GM18873 (cell line): ENCODE measurements around the gene LCP1.
"Not testable (repeated sequence)": the region's sequence is repeated elsewhere in the genome, so short reads cannot be mapped to it uniquely, and the experiment has no call there.

Experiments
- ATAC-seq: cut with Tn5 transposase; IDR thresholded peaks from one replicate; pipeline ENCODE4 v1.9.1; 2021; ENCODE audit warnings: mild to moderate bottlenecking, moderate library complexity, moderate number of reproducible peaks; ENCODE audit not compliant: unreplicated experiment, low FRiP score

The LCP1 gene

DNA sequence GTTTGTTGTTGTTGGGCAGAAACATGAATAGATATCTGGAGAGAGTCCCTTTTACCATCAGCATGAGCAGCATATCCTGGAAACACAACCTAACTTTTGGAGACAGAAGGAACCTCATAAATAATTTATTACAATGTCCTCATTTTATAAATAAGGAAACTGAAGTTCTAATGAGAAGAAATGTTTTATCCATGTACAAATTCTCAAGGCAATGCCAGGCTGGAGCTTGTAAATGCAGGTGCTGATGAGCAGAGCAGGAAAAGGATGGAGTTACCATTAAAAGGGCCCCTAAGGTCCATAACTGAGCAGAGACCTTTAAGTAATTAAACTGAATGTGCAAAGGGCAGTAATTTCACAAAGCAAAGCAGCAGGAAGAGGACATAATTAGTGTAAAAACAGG lies 17.3 kb downstream of the LCP1 start:
- ATAC-seq: no peak

DNA sequence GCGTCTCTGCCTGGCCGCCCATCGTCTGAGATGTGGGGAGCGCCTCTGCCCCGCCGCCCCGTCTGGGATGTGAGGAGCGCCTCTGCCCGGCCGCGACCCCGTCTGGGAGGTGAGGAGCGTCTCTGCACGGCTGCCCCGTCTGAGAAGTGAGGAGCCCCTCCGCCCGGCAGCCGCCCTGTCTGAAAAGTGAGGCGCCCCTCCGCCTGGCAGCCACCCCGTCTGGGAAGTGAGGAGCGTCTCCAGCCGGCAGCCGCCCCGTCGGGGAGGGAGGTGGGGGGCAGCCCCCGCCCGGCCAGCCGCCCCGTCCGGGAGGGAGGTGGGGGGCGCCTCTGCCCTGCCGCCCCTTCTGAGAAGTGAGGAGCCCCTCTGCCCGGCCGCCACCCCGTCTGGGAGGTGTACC lies 19.2 kb downstream of the LCP1 start:
- not testable (repeated sequence) for ATAC-seq

DNA sequence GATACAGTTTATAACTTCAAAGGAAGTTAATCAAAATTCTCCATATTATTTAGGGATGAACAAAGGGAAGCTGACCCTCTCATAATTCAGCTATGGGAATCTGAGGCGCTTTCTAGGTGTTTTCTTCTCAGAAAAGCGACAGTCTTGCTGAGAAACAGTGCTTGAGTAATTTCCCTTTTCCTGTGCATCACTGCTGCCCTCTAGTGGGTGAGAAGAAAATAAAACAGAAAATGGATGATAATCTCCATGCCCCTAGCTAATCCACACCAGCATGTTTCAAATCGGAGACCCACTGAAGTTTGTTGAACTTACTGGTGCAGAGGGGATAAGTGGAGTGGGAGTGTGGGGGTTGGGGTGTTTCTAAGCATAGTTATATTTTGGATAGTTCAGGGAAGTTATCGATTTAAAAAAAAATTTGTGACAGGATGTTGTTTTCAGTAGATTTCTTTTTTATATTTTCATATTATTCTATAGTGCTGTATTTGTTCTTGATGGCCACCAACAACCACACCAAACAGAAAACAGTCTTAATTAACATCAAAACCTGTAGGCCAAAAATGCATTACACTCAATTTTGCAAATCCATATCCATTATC lies 21.4 kb downstream of the LCP1 start:
- no peak for ATAC-seq

DNA sequence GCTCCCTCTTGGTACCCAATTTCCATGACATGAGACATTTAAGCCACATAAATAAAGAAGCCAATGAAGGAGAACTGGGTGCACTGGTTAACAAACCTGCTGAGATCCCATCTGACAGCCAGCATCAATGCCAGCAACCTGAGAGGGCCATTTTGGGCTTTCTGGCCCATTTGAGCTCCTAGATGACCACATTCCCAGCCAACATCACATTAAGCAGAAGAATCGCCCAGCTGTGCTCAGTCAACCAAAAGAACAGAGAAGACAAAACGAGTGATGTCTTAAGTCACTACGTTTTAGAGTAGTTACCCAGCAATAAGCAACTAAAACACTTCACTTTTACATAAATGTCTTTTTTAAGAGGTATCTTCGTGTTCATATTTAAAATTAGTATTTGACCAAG lies 21.9 kb downstream of the LCP1 start:
- no peak for ATAC-seq

DNA sequence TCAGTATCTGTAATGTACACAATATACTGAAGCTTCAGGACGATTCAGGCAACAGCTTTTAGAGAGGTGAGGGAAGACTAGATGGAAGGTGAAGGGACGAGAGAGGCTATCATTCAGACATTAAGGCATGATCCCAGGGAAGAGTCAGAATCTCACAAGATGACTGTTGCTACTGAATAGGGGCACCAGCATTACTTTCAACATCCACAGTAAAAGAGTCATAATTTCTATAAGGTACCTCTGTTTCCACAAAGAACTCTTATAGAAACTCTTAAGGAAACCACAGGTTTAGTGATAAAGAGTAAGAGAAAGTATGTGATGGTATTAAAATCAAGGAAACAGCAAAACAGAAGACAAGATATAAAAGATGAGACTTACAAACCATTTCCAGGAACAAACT lies 23.0 kb downstream of the LCP1 start:
- ATAC-seq: no peak

DNA sequence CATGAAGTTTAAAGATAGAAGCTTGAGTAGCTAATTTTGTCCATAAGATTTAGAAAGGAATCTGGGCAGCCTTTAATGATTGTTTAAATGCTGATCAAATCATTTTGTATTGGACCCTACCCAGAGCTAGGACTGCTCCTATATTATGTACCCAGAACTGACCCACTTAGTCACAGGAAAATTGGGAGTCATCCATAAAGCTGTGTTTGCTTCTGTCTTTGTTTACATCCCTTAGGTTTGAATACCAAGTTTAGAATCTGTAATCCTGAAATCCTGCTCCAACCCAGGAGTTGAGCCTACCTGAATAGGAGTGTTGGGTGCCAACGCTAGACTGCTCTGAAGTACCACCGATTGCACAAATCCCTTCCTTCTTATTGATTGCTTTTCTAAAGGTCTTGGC lies 23.8 kb downstream of the LCP1 start:
- ATAC-seq: no peak

DNA sequence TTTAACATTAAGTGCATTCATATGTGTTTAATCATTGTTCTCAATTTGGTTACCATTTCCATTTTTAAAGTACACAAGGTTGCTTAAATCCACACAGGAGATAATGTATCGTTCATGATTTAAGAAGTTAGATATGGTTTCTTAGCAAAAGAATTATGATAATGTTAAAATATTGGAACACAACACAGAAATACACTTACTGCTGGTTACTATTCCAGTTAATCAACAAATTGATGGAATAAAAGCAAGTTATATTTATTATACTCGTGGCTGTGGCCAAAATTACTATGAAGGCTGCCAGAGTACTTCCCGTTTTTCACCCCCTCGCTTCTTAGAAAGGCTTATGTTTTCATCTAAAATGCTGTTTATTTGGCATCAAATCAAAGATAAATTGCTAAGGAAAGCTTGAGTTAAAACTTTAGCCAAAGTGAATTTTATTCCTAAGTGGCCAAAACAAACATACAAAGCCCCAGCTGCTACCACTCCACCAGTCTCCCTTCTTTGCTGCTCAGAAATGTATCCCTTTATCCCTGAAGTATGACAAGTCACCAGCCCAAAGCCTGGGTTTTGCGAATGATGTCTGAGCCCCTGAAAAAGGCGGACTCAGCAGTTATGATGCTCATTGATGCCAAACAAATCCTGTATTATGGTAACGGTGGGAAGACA lies 27.7 kb downstream of the LCP1 start:
- ATAC-seq: no peak

DNA sequence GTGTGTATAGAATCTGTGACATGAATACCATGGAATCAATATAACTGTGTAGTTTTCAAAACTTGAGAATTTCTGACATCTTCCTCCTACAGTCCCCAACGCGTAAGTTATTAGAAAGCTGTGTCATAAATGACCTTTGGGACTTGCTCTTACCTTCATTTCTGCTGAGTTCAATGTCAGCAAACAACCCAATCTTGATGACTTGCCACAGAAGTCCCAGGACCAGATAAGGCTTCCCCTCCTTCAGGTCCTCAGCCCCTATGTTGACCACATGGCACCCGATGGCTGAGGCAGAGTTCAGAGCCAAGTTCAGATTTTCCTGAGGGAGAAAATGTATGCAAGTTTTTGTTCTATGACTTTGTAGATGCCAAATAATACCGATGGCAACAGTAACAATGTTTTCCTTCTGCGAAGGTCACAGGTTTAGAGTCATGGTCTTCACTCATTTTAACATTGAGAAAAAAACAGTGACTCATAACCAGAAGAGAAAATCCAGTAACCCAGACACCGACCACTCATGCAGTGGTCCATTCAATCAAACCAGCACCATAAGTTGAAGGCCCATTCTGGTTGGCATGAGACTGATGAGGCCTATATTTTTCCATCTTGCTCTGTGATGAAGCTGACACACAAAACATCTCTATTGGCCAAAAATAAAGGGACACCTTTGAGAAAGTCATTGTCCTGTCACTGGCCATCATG lies 29.2 kb downstream of the LCP1 start:
- ATAC-seq: no peak

DNA sequence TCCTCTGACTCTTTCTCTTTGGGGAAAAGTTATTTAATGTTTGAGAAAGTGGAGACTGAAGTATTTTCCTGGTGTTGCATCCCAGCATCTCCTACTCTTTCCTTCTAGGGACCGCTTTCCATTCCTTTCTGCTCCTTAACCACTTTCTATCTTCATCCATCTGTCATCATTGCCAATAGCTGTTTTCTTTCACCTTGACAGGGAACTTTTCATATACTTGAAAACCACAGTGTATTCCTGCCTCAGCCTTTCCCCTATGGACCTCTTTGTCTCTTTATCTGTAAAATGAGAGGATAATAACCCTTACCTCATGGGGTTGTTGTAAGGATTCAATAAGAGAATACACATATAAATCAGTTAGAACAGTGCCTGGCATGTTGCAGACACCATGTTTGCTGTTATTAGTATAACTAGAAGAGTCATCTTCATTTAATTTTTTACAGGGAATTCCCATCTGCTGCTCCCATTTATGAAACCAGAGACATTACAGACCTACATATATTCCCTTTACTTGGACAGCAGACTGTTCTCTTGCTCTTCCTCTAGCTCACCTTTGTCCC lies 31.8 kb downstream of the LCP1 start:
- no peak for ATAC-seq

DNA sequence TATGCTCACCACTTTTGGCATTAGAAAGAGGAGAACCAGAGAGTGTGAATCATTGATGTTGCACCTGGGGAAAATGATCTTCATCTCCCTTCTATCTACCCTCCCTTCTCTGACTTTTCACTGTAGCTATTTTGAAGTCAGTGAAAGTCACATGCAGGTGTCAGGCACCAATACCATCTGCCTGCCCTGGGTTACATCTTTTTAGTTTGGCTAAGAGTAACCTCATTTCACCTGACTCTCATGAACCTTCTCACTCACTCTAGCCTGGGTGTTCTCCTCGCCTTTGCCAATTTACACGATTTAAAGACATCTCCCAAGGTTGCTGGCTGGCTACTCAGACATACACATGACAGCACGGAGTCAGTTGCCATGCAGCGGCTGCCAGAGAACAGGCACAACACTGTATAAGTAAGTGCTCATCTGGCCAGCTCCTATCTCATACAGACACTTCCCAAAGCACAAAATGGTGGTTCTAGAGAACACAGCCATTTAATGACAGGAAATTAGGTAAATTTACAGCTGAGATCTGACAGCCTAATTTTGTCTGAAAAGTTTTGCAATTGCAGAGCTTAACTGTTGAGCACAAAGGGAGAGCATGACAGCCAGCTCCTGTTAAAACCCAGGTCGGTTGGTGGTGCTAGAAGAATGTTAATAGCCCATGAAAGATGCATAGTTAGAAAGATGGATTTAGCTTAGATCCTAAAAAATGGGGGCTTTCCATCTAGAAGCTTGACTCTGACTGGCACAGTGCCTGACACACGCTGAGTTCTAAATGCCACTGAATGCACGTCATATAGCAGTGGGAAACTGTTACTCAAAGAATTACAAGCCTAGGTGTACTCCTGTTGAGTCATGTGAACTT lies 32.5 kb downstream of the LCP1 start:
- ATAC-seq: no peak

DNA sequence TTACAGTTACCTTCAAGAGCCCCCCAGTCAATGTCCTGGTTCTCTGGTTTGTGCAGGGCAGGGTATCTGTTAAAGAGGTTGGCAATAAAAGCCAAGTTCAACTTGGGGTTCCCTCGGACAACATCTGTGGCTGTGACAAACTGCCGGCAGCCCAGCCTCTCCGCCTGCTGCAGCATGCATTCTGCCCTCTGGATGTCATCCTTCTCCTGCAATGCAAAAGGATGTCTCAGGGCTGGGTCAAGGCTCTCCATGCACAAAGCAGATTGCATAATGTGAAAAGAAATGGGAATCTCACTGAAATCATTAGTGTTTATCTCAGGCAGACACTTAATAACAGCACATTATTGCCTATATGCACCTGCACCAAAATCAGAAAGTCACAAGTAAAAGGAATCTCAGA lies 35.1 kb downstream of the LCP1 start:
- no peak for ATAC-seq

DNA sequence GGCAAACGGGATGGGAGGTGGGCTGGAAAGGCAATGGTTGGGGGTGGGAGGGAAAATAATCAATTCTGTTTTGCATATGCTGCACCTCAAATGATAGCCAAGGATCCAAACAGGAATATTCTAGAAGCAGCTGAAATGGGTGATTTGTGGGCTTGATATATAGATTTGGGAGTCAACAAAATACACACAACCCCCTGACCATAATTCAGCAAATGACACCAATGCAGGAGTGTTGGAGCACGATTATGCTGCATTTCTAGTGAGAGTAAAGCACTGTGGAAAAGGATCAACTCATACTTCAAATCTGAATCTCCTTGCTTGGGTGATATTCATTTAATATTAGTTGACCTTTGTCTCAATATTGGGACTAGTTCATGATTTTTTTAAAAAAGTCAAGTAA lies 36.0 kb downstream of the LCP1 start:
- no peak for ATAC-seq

DNA sequence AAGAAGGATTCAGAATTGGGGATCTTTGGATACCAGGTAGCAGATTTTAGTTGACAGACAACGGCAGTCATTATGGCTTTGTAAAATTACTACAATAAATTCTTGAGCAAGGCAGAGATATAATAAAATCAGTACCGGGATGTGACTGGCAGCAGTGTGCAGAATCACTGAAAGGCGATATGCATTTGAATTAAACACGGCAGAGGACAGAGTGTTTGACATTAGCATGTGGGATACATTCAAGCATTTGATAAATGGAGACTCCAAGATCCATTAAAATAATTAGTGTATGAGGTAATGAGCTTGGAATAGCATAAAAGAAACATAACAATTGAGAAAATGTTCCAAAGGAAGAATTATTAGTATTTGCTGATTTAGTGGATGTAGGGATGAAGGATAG lies 36.8 kb downstream of the LCP1 start:
- no peak for ATAC-seq

DNA sequence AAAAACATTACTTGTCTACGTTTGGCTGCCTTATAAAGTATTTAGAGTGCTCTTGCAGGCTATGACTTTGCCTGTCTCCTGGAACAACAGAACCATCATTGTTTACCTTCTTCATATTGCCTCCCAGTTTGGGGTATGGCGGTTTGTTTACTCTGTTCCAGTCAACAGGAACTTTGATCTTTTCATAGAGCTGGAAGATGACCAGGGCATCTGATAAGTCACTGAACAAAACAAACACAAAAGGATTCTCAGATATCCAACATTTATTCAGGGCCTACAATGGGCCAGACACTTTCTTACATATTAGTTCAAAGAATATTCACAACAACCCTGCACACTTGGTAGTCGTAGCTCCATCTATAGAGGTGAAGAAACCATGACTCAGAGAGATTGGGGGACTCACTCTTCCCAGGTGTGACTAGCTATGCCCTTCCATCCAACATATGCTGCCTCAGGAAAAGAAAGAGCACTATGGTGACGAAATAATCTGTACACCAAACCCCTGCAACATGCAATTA lies 38.7 kb downstream of the LCP1 start:
- ATAC-seq: no peak

DNA sequence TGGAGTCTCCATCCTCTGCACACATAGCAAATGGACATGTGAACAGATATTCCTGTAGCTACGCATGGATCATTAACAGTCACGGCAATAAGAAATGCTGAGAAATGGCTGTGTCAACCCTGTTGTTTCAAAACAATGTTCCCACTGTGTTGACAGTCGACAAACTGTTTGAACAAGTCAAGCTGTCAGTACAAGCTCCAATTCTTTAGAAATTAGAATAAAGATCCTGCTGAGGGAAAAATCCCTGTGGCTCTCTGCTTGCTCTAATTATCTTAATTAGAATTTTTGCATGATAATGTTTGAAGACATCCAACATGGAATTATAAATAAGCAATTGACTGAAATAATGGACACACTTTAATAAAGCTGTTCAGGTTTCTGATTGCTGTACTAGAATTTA lies 39.2 kb downstream of the LCP1 start:
- ATAC-seq: no peak

DNA sequence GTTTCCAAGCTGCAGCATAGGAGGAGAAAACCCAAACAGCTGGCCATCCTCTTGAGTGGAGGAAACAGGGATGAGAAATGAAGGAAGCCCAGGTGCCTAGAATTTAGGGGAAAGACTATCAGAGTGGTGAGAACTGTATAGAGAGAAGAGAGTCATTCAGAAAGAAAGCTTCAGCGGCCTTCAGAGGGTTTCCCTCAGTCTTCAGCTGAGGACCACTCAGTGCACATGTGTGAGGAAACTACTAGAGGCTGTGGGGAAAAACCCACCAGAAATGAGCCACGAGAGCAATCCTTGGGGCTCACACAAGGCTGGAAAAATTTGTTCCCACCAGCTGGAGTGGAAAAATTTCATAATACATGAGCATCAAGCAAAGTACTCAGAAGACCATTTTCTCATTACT lies 41.9 kb downstream of the LCP1 start:
- no peak for ATAC-seq

DNA sequence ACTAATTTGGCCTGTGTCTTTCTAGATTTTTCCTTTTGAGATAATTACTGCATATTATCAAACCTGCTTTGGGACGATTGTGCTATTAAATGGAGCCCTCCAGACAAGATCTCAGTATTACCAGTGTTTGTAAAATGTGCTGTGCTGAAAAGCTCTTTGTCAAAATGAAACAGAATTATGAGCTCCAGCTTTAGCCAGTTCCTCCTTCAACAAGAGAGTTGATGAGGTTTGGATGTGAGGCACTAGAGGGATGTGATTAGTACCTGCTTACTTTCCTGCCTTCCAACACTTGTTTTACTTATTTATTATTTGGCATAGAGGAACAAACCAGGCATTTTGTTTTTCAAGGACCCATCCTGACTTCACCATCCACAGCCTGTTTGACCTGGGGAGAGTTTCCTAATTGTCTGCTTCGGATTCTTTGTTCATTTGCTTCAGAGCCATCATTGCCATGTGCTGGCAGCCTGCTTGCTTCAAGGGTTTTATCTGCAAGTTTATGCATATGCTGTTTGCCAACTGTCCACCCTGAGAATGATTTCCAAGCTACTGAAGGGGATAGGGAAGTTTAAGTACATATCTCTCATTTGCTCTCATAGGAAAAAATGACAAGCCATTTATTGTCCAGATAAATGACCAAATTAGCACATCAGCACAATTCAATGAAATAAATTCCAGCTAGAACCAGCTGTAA lies 44.2 kb downstream of the LCP1 start:
- ATAC-seq: no peak

DNA sequence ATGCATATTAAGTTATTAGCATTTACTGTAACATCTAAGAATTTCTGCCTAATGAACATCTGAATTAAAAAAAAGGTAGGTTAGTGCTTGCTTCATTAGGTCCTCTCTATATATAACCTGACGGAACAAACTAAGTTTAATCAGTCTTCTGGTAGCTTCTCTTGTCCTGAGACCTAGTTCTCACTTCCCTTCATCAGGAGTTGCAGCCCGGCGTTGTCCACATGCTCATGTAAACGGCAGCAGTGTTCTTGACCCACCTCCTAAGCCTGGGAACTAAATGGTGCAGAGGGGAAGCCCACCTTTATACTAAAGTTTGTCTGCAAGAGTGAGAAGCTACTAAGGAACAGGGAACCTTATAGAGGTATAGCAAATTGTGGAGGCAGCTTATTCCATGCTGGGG lies 45.3 kb downstream of the LCP1 start:
- ATAC-seq: no peak

DNA sequence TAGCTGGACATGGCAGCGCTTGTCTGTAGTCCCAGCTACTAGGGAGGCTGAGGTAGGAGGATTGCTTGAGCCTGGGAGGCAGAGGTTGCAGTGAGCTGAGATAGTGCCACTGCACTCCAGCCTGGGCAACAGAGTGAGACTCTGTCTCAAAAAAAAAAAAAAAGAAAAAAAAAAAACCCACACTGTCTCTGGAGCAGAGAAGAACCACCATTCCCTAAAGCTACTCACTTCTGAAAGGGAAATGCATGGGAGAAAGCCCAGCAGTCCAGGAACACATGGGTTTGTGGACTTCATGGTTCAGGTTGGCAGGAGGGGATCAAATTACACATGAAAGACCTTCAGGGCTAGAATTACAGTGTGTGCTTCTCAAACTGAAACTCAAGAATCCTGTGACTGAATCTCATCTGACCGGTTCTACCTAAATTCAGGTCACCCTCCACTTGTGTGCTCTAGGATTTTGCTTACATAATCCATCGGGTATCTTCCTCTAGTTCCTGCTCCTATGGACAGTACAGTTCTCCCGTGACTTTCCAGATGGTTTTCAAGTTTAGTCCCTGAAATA lies 46.9 kb downstream of the LCP1 start:
- no peak for ATAC-seq

DNA sequence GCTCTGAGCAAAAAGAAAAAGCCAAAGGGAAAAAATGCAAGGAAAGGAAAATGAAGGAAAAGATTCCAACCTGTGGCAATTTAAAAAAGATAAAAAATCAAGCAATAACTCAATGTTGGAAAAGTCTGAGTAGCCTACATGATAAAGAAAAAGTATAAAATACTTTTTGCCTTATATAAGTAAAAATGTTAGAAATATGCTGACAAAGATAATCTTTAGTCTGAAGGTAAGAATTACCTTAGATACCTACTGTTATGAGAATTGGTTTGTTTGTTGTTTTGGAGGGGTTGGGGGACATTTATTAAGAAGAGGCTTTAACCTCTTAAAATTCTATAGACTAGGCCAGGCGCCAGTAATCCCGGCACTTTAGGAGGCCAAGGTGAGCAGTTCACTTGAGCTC lies 47.5 kb downstream of the LCP1 start:
- no peak for ATAC-seq
